ENCODE data around the gene ZBTB20. TPM values are rescaled to one million over a fixed set of nuclear protein-coding genes. Genes with fewer than 3 reads are reported as not detected.

ZBTB20 gene
- total and polyA plus RNA-seq, 10 of the 15 experiments (the other 5 are each of a cell fraction or from before 2014, with no cell fraction given): 0.20 to 5.5 (median 2.2) TPM

- in situ Hi-C loops (cut with MboI) (no loop called here), intact Hi-C loops (cut with micrococcal nuclease; ENCODE audit: unreplicated experiment) (loop anchor here (10.0 kb wide), 1 partner anchor 307 kb away; no protein-coding TSS in a partner anchor)
- Histone ChIP-seq H3K9ac (ENCODE audit: control insufficient read depth, insufficient read depth, low read length) (no peak overlapping the region), H3K36me3 (ENCODE audit: control insufficient read depth in 2 of 2, insufficient read depth in 2 of 2, low read length in 1 of 2) (no peaks in the 10 kb centered on the region), H3K4me3 (no peak overlapping the region), H3K4me2 (ENCODE audit: control insufficient read depth, insufficient read depth) (no peak overlapping the region), H3K79me2 (ENCODE audit: control insufficient read depth, insufficient read depth, low read length) (no peaks in the 10 kb centered on the region), H3K27ac (ENCODE audit: control insufficient read depth, insufficient read depth) (no peak overlapping the region), H2AFZ (ENCODE audit: control insufficient read depth, low read depth, low read length) (no peak overlapping the region), H4K20me1 (ENCODE audit: control insufficient read depth, insufficient read depth) (no peaks in the 10 kb centered on the region), H3K27me3 (replicated peaks in 1 of 2; ENCODE audit: control insufficient read depth in 2 of 2, insufficient read depth in 2 of 2, low read length in 1 of 2) (no peaks in the 10 kb centered on the region), H3K4me1 (ENCODE audit: control insufficient read depth, insufficient read depth, low read length) (no peaks in the 10 kb centered on the region), H3K9me3 (replicated peaks; ENCODE audit: control insufficient read depth, insufficient read depth, low read length) (no peaks in the 10 kb centered on the region)
- 59% methylated on average over 3 of the region's 3 CpGs for WGBS (ENCODE audit: insufficient coverage, insufficient replicate concordance, low lambda C conversion rate, missing lambda C conversion rate)
- ChIA-PET CTCF (no interaction called here), SMC1A (ENCODE audit: uncharacterized antibody, unreplicated experiment) (interaction anchor here (0.7 kb wide), 1 partner anchor 380 kb away, joined by 3 read pairs; no protein-coding TSS in a partner anchor), POLR2A (no interaction called here), RAD21 (ENCODE audit: unreplicated experiment) (no interaction called here)
- no peak for ATAC-seq
- TF ChIP-seq BCLAF1 (IDR thresholded peaks at IDR 0.05): no peak
- TF ChIP-seq RELB (IDR thresholded peaks at IDR 0.05; ENCODE audit: low read depth): no peak
- TF ChIP-seq E2F4 (IDR thresholded peaks at IDR 0.05; ENCODE audit: low read depth, low read length): no peak
- TF ChIP-seq IRF4 (IDR thresholded peaks at IDR 0.05; ENCODE audit: low read depth, low read length): no peak
- no peak for TF ChIP-seq SMC3 (IDR thresholded peaks at IDR 0.05; ENCODE audit: borderline replicate concordance, low read length)
- no peak for TF ChIP-seq CUX1 (IDR thresholded peaks at IDR 0.05; ENCODE audit: insufficient replicate concordance, low read depth, low read length)
- TF ChIP-seq ESRRA (IDR thresholded peaks at IDR 0.05; ENCODE audit: low read length): no peak
- no peak for TF ChIP-seq POLR2AphosphoS2 (IDR thresholded peaks at IDR 0.05; ENCODE audit: low read depth, low read length)
- no peak for DNase-seq (ENCODE audit: low read depth, low spot score)
- no TSS peak for BruUV-seq (replicated peaks)
- FAIRE-seq: no peak
Observed at GRCh38 chr3:114691871-114692270, 455.2 kb downstream of the ZBTB20 start.
